Measurements from ENCODE around the gene PPP1R10.

PPP1R10 gene

GRCh38 chr6:30598912-30599624 lies 18.0 kb downstream of the PPP1R10 start:
- DNase-seq (ENCODE audit: low read depth): no peak

DNA sequence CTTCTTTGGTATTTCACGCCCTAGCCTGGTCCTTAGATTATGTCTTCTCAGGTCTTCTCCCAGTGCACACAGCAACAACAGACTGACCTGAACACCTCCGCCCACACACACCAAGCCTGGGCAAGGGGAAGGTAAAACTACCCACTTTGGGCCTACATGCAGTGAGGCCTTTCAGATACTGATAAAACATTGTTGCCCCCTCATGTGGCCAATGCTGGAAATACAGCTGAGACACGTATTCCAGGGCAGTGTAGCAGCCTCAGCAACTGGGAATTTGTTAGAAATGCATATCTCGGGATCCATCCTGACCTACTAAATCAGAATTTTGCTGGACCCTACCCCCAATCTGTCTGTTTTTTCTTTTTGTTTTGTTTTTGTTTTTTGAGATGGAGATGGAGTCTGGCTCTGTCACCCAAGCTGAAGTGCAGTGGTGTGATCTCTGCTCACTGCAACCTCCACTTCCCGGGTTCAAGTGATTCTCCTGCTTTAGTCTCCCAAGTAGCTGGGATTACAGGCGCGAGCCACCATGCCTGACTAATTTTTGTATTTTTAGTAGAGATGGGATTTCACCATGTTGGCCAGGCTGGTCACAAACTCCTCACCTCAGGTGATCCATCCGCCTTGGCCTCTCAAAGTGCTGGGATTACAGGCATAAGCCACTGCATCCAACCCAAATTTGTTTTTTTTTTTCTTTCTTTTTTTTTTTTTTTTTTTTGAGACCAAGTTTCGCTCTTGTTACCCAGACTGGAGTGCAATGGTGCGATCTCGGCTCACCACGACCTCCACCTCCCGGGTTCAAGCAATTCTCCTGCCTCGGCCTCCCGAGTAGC lies 19.5 kb downstream of the PPP1R10 start:
- peak; percentile 71 for DNase-seq (ENCODE audit: low read depth)

DNA sequence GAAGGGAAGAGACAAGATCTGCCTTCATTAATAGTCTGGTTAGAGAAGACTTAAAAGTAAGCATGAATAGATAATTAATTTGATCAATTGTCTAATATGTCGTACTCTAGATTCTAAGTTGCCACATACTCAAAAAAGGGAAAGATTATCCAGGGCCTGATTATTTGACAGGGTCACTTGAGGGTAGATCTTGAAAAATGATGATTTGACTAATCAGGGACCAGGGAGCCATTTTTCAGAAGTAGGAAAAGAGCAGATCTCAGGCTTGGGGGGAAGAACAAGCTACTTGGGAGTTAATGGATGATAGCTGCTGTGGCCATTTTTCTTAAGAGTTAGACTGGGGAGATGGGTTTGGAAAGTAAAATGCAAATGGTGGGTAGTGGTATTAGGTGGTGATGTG lies 24.8 kb downstream of the PPP1R10 start:
- no peak for DNase-seq (ENCODE audit: low read depth)

- DNase-seq (ENCODE audit: low read depth): no peak
Observed at GRCh38 chr6:30591008-30591407, 26.0 kb downstream of the PPP1R10 start.

DNA sequence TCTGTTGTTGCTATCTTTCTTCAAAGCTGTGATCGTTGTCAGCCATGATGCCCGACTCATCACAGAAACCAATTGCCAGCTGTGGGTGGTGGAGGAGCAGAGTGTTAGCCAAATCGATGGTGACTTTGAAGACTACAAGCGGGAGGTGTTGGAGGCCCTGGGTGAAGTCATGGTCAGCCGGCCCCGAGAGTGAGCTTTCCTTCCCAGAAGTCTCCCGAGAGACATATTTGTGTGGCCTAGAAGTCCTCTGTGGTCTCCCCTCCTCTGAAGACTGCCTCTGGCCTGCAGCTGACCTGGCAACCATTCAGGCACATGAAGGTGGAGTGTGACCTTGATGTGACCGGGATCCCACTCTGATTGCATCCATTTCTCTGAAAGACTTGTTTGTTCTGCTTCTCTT lies 26.5 kb downstream of the PPP1R10 start:
- DNase-seq (ENCODE audit: low read depth): no peak

GRCh38 chr6:30589754-30590358 lies 27.2 kb downstream of the PPP1R10 start:
- DNase-seq (ENCODE audit: low read depth): no peak

DNA sequence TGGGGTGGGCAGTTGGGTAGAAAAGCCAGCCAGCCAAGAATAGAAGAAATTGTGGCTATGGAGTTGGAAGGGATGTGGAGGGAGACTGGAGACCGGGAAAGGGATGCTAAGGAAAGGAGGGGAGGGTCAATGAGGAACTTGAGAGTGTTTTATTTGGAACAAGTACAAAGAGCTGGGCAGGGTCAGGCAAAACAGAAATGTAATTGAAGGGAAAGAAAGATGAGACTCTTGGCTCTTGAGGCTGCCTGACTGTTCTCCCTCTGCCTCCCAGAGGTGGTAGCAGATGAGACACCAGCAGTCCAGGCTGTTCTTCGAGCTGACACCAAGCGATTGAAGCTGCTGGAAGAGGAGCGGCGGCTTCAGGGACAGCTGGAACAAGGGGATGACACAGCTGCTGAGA lies 33.1 kb downstream of the PPP1R10 start:
- DNase-seq (ENCODE audit: low read depth): no peak

DNA sequence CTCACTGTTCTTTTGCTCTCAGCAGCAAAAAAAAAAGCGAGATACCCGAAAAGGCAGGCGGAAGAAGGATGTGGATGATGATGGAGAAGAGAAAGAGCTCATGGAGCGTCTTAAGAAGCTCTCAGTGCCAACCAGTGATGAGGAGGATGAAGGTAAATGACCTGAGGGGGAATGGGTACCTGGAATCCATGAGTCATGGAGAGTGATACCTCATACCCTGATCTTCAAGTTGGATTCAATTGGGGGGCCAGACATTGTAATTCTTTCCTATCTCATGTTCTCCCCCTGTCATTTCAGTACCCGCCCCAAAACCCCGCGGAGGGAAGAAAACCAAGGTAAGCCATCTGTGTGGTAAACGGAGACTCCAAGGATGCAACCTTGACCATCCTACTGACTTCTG lies 39.0 kb downstream of the PPP1R10 start:
- no peak for DNase-seq (ENCODE audit: low read depth)

DNA sequence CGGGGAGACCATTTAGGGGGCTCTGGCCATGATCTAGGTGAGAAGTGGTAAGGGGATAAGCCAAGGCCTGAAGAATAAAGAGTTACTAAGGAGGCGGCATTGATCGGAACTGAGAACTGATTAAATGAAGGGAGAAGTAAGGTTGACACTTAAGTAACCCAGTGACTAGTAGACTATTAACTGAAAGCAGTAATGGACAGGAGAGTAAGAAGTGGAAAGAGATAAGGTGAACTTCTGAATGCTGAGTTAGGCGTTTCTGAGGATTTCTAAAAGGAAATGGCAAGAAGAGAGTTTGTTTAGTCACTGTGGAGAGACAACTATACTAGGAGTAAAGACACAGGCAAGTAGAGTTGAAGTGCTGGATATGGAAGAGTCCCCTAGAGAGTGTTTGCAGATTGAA lies 43.9 kb downstream of the PPP1R10 start:
- DNase-seq (ENCODE audit: low read depth): no peak

DNA sequence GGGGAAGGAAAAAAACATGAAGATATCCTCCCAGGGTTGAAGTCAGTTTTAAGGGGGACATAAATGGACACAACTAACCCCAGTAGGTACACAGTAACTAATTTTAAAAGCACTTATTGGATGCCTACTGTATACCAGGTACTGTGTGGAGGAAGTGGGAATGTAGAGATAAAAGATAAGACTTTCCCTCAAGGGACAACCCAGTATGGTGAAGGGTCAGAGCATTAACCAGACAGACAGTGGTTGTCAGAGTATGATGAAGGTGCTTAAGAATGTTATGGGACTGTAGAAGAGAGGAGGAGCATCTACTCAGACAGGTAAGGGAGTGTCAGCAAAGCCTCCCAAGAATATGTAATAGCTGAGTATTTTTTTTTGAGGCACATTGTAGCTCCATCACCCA lies 44.9 kb downstream of the PPP1R10 start:
- DNase-seq (ENCODE audit: low read depth): no peak

- no peak for DNase-seq (ENCODE audit: low read depth)
Observed at GRCh38 chr6:30571762-30572082, 45.3 kb downstream of the PPP1R10 start.

- DNase-seq (ENCODE audit: low read depth): peak; percentile 100
Observed at GRCh38 chr6:30571075-30571761, 45.8 kb downstream of the PPP1R10 start, which contains the start of gene ABCF1. Gene ABCF1 (plus strand): TSS chr6:30571442. CDS start chr6:30571488, 46 bp downstream.

DNA sequence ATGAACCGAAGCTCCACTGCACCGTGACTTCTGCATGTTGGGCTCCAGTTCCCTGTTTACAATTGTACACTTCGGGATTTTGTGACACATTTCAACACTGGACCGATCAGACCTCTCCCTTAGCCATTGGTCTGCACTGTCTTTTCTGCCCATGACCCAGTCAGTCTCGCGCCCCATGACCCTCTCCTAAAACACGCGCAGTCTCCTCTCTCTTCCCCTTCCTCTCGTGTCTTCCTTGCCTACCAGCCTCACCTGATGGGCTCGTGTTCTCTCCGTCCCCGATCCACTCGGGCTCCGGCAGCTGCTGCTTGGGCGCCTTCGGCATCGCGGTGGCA lies 46.3 kb downstream of the PPP1R10 start:
- no peak for DNase-seq (ENCODE audit: low read depth)

GRCh38 chr6:30570263-30570662 lies 46.8 kb downstream of the PPP1R10 start:
- no peak for DNase-seq (ENCODE audit: low read depth)

DNA sequence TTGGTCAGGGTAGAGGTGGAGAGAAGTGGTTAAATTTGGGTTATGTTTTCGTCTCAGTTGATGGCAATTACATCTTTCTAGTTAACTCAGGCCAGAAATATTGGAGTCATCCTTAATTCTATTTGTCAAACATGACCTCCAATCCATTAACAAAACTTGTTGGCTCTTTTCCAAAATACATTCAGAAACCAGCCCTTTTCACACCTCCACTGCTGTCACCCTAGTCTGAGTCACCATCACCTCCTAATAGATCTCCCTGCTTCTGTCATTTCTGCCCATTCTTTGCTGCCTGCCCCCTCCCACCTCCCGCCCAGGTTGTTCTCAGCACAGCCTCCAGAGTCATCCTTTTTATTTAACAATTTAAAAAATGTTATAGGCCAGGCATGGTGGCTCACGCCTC lies 48.8 kb downstream of the PPP1R10 start:
- peak; percentile 39 for DNase-seq (ENCODE audit: low read depth)

- DNase-seq (ENCODE audit: low read depth): no peak
Observed at GRCh38 chr6:30565772-30566171, 51.3 kb downstream of the PPP1R10 start.

- DNase-seq (ENCODE audit: low read depth): no peak
Observed at GRCh38 chr6:30564114-30564513, 52.9 kb downstream of the PPP1R10 start.

DNA sequence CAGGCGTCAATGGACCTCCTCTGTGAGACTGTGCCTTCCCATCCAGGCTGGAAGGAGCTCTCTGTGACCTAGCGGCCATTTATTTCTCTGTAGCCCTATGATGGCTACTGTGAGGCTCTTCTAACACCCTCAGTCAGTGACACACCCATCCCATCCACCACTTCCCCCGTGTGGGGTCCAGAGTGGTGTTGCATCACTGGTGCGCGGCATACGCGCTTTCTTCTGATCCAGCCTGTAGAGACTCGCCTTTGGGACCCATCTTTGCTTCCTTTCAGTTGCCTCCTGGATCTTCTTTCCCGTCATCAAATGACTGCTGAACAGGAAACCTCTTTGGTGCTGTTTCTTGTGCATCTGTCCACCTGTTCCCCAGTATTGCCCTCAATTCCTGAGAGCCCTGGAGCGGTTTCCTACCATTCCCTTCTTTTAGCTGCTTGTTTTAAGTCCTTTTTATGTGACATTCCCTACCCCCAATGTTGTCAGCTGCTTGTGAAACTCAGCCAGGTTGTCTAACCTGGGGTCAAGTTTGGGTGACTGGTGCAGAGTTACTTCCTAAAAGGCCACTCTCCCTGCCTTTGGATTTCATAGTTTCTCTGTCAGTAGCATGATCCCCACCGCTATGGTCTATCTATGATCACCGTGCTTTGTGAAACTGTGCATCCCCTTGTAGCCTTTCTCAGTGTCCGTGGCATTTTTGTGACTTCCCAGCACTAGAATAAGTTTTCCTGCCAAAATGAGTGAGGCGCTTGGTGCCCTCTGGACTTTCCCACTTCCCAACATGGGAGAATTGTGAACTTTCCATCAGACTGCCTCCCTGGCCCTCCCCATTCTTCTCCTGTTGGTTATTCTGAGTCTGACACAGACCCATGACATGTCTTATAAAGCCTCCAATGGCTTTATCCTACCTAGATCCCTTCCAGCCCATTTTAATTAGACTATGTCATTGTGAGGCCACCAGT lies 54.3 kb downstream of the PPP1R10 start:
- no peak for DNase-seq (ENCODE audit: low read depth)

DNA sequence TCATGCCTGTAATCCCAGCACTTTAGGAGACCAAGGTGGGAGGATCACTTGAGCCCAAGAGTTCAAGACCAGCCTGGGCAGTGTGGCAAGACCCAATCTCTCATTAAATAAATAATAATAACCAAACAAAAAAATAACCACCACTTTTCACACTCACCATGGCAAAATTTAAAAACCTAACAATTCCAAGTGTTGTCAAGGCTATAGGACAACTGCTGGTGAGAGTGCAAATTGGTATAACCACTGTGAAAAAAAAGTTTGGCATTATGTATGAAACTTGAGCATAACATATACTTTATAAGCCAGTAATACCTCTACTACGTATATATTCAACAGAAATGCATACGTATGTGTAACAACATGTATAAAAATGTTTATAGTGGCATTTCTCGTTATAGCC lies 56.1 kb downstream of the PPP1R10 start:
- no peak for DNase-seq (ENCODE audit: low read depth)

DNA sequence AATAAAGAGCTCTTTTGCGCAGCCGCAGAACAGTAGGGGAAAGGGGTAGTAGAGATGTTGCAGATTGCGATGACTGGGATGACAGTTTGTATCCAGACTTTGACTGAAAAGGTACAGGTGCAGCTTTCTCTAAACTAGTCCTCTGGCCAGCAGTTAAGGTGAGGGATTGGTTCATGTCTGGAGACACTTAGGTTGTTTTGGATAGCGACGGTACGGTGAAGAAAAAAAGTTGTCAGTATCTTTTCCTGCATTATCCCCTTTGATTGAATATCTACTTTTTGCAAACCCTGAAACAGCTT lies 59.4 kb downstream of the PPP1R10 start:
- peak; percentile 45 for DNase-seq (ENCODE audit: low read depth)

GRCh38 chr6:30556906-30557682 lies 59.9 kb downstream of the PPP1R10 start, which contains the start of gene PRR3:
Gene PRR3 (plus strand): TSS chr6:30557295. CDS start chr6:30557345, 50 bp downstream.
- peak; percentile 82 for DNase-seq (ENCODE audit: low read depth)
